Brain microvascular endothelial cell (primary cell): Measurements from ENCODE around the gene CAMK2D.

ENCODE experiments used
- DNase-seq: peaks from one replicate; pipeline ENCODE4 v3.0.0-alpha.2; 2020
- H3K27ac ChIP-seq: fragments of 250-450 bp; sonication (Bioruptor Pico); 2 replicates; pipeline ENCODE4 v1.5.1; 2020; ENCODE audit warnings: mild to moderate bottlenecking, moderate library complexity
- H3K27me3 ChIP-seq: fragments of 250-450 bp; sonication (Bioruptor Pico); replicated peaks from 2 replicates; pipeline ENCODE4 v1.5.1; 2020; ENCODE audit warnings: mild to moderate bottlenecking
- H3K36me3 ChIP-seq: fragments of 250-450 bp; sonication (Bioruptor Pico); replicated peaks from 2 replicates; pipeline ENCODE4 v1.5.1; 2020; ENCODE audit warnings: mild to moderate bottlenecking
- H3K4me3 ChIP-seq: 2 replicates; pipeline ENCODE4 v1.5.1; 2011; ENCODE audit warnings: low read depth, mild to moderate bottlenecking, control low read depth, low read length, moderate library complexity
- in situ Hi-C: cut with HindIII; loops from 2 replicates; pipeline ENCODE4 v1.10.0; 2017; ENCODE audit warnings: low sequenced_read_pairs, low pct_ligation_motif_present
- TF ChIP-seq, protein P1 (sequence below): IDR thresholded peaks from 2 replicates; pipeline ENCODE4 v1.5.1; 2011; ENCODE audit warnings: low read depth, mild to moderate bottlenecking, moderate library complexity, low read length, control low read depth, inconsistent platforms; ENCODE audit errors: missing control alignments

CAMK2D gene

DNA sequence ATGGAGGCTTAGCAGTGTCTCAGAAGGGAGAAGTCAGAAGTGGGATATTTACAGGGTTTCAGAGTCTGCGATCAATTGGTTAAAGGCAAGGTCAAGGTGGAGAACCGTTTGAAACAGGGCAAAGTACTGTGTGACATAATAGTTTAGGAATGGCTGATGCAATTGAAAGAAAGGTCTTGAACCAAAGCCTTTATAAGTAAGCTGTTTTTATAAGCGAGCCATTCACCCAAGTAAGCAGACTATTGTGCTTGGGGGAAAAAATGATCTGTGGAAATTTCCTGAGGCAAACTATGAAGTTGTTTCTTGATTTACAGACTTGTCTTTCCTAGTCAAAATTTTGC, 327.3 kb downstream of the CAMK2D start:
- in situ Hi-C loops = no loop called here
- Histone ChIP-seq H3K4me3 (no peak overlapping the region), H3K27me3 (no peaks in the 10 kb centered on the region), H3K36me3 (no peaks in the 10 kb centered on the region), H3K27ac (peak overlapping the region; percentile 16)
- TF ChIP-seq, protein P1, sequence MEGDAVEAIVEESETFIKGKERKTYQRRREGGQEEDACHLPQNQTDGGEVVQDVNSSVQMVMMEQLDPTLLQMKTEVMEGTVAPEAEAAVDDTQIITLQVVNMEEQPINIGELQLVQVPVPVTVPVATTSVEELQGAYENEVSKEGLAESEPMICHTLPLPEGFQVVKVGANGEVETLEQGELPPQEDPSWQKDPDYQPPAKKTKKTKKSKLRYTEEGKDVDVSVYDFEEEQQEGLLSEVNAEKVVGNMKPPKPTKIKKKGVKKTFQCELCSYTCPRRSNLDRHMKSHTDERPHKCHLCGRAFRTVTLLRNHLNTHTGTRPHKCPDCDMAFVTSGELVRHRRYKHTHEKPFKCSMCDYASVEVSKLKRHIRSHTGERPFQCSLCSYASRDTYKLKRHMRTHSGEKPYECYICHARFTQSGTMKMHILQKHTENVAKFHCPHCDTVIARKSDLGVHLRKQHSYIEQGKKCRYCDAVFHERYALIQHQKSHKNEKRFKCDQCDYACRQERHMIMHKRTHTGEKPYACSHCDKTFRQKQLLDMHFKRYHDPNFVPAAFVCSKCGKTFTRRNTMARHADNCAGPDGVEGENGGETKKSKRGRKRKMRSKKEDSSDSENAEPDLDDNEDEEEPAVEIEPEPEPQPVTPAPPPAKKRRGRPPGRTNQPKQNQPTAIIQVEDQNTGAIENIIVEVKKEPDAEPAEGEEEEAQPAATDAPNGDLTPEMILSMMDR = no peak
- no peak for DNase-seq

DNA sequence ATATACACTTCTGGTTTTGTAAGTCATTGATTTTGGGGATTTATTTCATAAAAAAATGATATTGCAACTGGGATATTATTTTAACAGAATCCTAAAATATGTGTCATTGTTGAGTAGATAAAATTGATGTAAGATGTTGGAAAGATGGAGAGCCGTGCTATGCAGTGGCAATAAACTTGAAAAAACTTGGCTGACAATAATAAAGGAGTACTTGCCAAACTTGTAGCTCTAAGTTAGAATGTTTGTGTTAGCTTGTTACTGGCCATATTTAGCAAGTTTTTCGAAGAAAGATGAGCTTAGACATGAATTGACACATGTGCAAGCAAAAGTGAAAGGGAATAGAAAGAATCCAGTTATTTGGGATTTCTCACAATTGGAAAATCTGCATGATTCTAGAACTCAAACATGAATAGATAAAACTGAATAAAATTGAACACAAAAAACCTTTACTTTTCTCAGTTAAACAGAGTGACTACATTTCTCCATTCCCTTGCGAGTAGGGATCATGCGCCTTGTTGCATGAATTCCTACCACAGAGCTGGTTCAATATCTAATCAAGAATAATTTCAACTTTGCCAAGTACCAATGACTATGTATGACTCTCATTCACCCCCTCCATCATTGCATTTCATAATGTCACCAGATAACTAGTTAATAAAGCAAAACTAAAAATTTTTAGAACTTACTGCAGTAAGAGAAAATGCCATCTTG, 327.8 kb downstream of the CAMK2D start:
- Histone ChIP-seq H3K27ac (peak overlapping the region; percentile 16), H3K4me3 (no peak overlapping the region), H3K27me3 (no peaks in the 10 kb centered on the region), H3K36me3 (no peaks in the 10 kb centered on the region)
- TF ChIP-seq, protein P1 = no peak
- no peak for DNase-seq
- in situ Hi-C loops = no loop called here

DNA sequence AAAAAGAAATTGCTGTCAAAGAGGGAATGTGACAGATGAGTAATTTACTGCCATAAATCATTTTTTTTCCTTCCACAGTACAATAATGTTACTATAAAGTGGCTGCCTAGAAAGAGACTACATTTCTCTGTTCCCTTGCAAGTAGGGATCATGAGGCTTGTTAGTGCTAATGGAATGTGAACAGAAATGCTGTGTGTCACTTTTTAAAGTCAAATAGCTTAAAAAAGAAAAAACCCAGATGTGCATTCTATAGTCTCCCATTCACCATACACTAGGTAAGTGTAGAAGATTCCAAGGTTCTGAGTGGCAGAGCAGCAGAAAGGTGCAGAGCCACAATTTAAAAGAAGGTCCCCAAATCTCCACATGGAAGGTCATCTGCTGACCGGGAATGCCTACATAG, 328.4 kb downstream of the CAMK2D start:
- TF ChIP-seq, protein P1 = no peak
- Histone ChIP-seq H3K36me3 (no peaks in the 10 kb centered on the region), H3K27me3 (no peaks in the 10 kb centered on the region), H3K27ac (no peak overlapping the region), H3K4me3 (no peak overlapping the region)
- in situ Hi-C loops = no loop called here
- DNase-seq = no peak

DNA sequence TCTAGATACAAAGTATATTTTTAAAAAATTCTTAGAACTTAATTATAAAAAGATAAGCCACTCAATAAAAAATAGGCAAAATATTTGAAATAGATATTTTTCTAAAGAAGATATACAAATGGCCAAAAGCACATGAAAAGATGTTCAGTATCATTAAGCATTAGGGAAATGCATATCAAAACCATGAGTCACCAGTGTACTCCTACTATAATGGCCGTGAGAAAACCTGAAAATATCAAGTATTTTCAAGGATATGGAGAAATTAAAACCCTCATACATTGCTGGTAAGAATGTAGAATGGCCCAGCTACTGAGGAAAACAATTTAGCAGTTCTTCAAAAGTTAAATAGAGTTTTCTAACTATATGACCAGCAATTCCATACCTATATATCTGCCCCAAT, 337.9 kb downstream of the CAMK2D start:
- no peak for DNase-seq
- H3K36me3 ChIP-seq = no peaks in the 10 kb centered on the region
- TF ChIP-seq, protein P1 = no peak
- no peaks in the 10 kb centered on the region for H3K27me3 ChIP-seq
- no peak overlapping the region for H3K27ac ChIP-seq
- in situ Hi-C loops = no loop called here
- H3K4me3 ChIP-seq = no peak overlapping the region

DNA sequence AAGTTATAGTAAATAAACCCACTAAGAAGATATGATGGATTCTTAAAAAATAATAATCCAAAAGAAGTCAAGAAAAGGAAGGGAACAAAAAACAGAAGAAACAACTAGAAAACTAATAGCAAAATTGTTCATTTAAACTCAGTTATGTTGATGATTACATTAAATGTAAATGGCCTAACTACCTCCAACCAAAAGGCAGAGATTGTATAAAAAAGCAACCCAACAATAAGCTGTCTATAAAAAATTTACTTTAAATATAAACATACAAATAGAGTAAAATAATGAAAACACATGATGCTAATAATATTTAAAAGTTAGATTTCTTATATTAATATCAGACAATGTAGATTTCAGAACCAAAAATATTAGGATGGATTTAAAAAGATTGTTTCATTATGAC, 340.6 kb downstream of the CAMK2D start:
- in situ Hi-C loops = no loop called here

More for the DNA sequence above, 340.6 kb downstream of the CAMK2D start:
- DNase-seq = no peak
- no peak overlapping the region for H3K4me3 ChIP-seq
- TF ChIP-seq, protein P1 = no peak
- no peaks in the 10 kb centered on the region for H3K27me3 ChIP-seq
- H3K36me3 ChIP-seq = no peaks in the 10 kb centered on the region
- H3K27ac ChIP-seq = no peak overlapping the region
